HCT116 (cell line): ENCODE measurements around the gene CLIC4.

Experiments
- ATF3 ChIP-seq: IDR thresholded peaks from 2 replicates; pipeline ENCODE4 v1.6.1; 2012
- CTCF ChIP-seq, 3 experiments: fragments of 200-600 bp in 1 of 3; sonication (generic) in 1 of 3; IDR thresholded peaks in 2 of 3; conservative IDR thresholded peaks in 1 of 3; 2 replicates each; pipeline ENCODE4 v1.5.1; 2012 to 2017; ENCODE audit warnings: low read depth in 2 of 3, low read length in 2 of 3, antibody characterized with exemption in 1 of 3, borderline replicate concordance in 1 of 3, control low read depth in 1 of 3, mild to moderate bottlenecking in 1 of 3, mixed read lengths in 1 of 3, mixed run types in 1 of 3, moderate library complexity in 1 of 3; ENCODE audit not compliant: insufficient read depth in 1 of 3
- EZH2 ChIP-seq: fragments of 200-600 bp; sonication (generic); IDR thresholded peaks from 2 replicates; pipeline ENCODE4 v1.6.1; 2017; ENCODE audit warnings: antibody characterized with exemption, mixed run types
- EZH2phosphoT487 ChIP-seq: fragments of 200-600 bp; IDR thresholded peaks from 2 replicates; pipeline ENCODE4 v1.6.1; 2018; ENCODE audit warnings: antibody characterized with exemption, borderline replicate concordance
- POLR2A ChIP-seq: IDR thresholded peaks from 2 replicates; pipeline ENCODE4 v1.7.0; 2011; ENCODE audit warnings: borderline replicate concordance; ENCODE audit not compliant: insufficient read depth, insufficient read length; ENCODE audit errors: extremely low read depth
- POLR2AphosphoS5 ChIP-seq: IDR thresholded peaks from 2 replicates; pipeline ENCODE4 v1.6.1; 2011; ENCODE audit warnings: mild to moderate bottlenecking, low read depth, low read length, moderate library complexity
- REST ChIP-seq: IDR thresholded peaks from 2 replicates; pipeline ENCODE4 v1.6.1; 2012; ENCODE audit warnings: low read depth
- SP1 ChIP-seq: IDR thresholded peaks from 2 replicates; pipeline ENCODE4 v1.6.1; 2012; ENCODE audit warnings: low read depth
- SRF ChIP-seq: IDR thresholded peaks from 2 replicates; pipeline ENCODE4 v1.6.1; 2012; ENCODE audit warnings: low read depth

- no peak for TF ChIP-seq EZH2phosphoT487
- no peak for TF ChIP-seq POLR2A
- no peak for TF ChIP-seq CTCF (IDR thresholded peaks at IDR 0.05 in 2 of 3, conservative IDR thresholded peaks at IDR 0.05 in 1 of 3; ENCODE audit: borderline replicate concordance in 1 of 3, insufficient read depth in 1 of 3, low read depth in 2 of 3, low read length in 2 of 3)
- TF ChIP-seq POLR2AphosphoS5 = no peak
- TF ChIP-seq ATF3 = no peak
- no peak for TF ChIP-seq SRF
- no peak for TF ChIP-seq EZH2
- TF ChIP-seq SP1 = no peak
- TF ChIP-seq REST = no peak
Observed at GRCh38 chr1:24728982-24729381, 16.3 kb upstream of the CLIC4 start.
